HepG2 (cell line): ENCODE measurements around the gene YY1. TPM values are rescaled to one million over a fixed set of nuclear protein-coding genes. Genes with fewer than 3 reads are reported as not detected.
A peak's percentile ranks its signal among the peaks of the same experiment; 100 is the strongest.

Experiments used
- ATF4 ChIP-seq, 2 experiments: fragments of 450-650 bp in 1 of 2; sonication (generic) in 1 of 2; formaldehyde crosslinking; IDR thresholded peaks; 2 replicates each; pipeline versions ENCODE4 v1.5.0 to v1.8.0; 2020 to 2022; ENCODE audit warnings: mild to moderate bottlenecking in 1 of 2, missing genetic modification reagents in 1 of 2
- DPF2 ChIP-seq: sonication (generic); formaldehyde crosslinking; IDR thresholded peaks from 2 replicates; pipeline ENCODE4 v1.4.0; 2020; ENCODE audit warnings: mild to moderate bottlenecking, low read depth, missing genetic modification reagents, borderline replicate concordance
- GTF3A ChIP-seq: sonication (generic); formaldehyde crosslinking; conservative IDR thresholded peaks from 2 replicates; pipeline ENCODE4 v1.4.0; 2020; ENCODE audit warnings: mild to moderate bottlenecking, missing genetic modification reagents
- ISL2 ChIP-seq: sonication (generic); formaldehyde crosslinking; IDR thresholded peaks from 2 replicates; pipeline ENCODE4 v1.5.0; 2020; ENCODE audit warnings: missing genetic modification reagents
- NFIB ChIP-seq: sonication (generic); formaldehyde crosslinking; IDR thresholded peaks from 2 replicates; pipeline ENCODE4 v1.9.0; 2021; ENCODE audit warnings: missing genetic modification reagents, mild to moderate bottlenecking, borderline replicate concordance
- SRSF9 ChIP-seq: fragments of 200-400 bp; formaldehyde crosslinking; IDR thresholded peaks from 2 replicates; pipeline ENCODE4 v1.6.1; 2018; ENCODE audit warnings: borderline replicate concordance, mild to moderate bottlenecking, low read depth, low read length; ENCODE audit not compliant: insufficient read depth, poor library complexity, severe bottlenecking
- SYNCRIP ChIP-seq: fragments of 200-400 bp; formaldehyde crosslinking; IDR thresholded peaks from 2 replicates; pipeline ENCODE4 v1.6.1; 2018; ENCODE audit warnings: mild to moderate bottlenecking, low read depth, low read length; ENCODE audit not compliant: insufficient read depth
- TAF1 ChIP-seq: sonication (generic); formaldehyde crosslinking; IDR thresholded peaks from 2 replicates; pipeline ENCODE4 v1.4.0; 2020; ENCODE audit warnings: missing genetic modification reagents
- TARDBP ChIP-seq: sonication (generic); formaldehyde crosslinking; IDR thresholded peaks from 2 replicates; pipeline ENCODE4 v1.8.0; 2022; ENCODE audit warnings: mild to moderate bottlenecking, missing genetic modification reagents
- THAP11 ChIP-seq: IDR thresholded peaks from 2 replicates; pipeline ENCODE4 v1.6.1; 2016; ENCODE audit warnings: missing biosample characterization, missing genetic modification reagents
- WIZ ChIP-seq: sonication (generic); formaldehyde crosslinking; IDR thresholded peaks from 2 replicates; pipeline ENCODE4 v1.5.1; 2020; ENCODE audit warnings: mild to moderate bottlenecking, missing genetic modification reagents
- ZNF101 ChIP-seq: sonication (generic); formaldehyde crosslinking; IDR thresholded peaks from 2 replicates; pipeline ENCODE4 v1.4.0; 2020; ENCODE audit warnings: mild to moderate bottlenecking, low read depth, missing genetic modification reagents, borderline replicate concordance
- ZNF24 ChIP-seq: fragments of 450-650 bp; IDR thresholded peaks from 2 replicates; pipeline ENCODE4 v1.6.1; 2017; ENCODE audit warnings: antibody characterized with exemption, mild to moderate bottlenecking
- ZNF329 ChIP-seq: sonication (generic); formaldehyde crosslinking; IDR thresholded peaks from 2 replicates; pipeline ENCODE4 v1.9.0; 2021; ENCODE audit warnings: low read depth, mild to moderate bottlenecking, missing genetic modification reagents
- ZNF335 ChIP-seq: sonication (generic); formaldehyde crosslinking; IDR thresholded peaks from 2 replicates; pipeline ENCODE4 v1.4.0; 2020; ENCODE audit warnings: missing genetic modification reagents
- ZNF337 ChIP-seq: sonication (generic); formaldehyde crosslinking; IDR thresholded peaks from 2 replicates; pipeline ENCODE4 v1.5.1; 2020; ENCODE audit warnings: missing genetic modification reagents, low read depth, mild to moderate bottlenecking, borderline replicate concordance
- ZNF552 ChIP-seq: sonication (generic); formaldehyde crosslinking; IDR thresholded peaks from 2 replicates; pipeline ENCODE4 v1.9.0; 2022; ENCODE audit warnings: missing genetic modification reagents, mild to moderate bottlenecking, borderline replicate concordance
- ZNF564 ChIP-seq: sonication (generic); formaldehyde crosslinking; IDR thresholded peaks from 2 replicates; pipeline ENCODE4 v1.8.1; 2023; ENCODE audit warnings: mild to moderate bottlenecking, missing genetic modification reagents
- ZNF619 ChIP-seq: sonication (generic); formaldehyde crosslinking; IDR thresholded peaks from 2 replicates; pipeline ENCODE4 v1.4.0; 2020; ENCODE audit warnings: mild to moderate bottlenecking, missing genetic modification reagents
- ZNF776 ChIP-seq: sonication (generic); formaldehyde crosslinking; IDR thresholded peaks from 2 replicates; pipeline ENCODE4 v1.4.0; 2020; ENCODE audit warnings: mild to moderate bottlenecking, missing genetic modification reagents
- ZNF850 ChIP-seq: sonication (generic); formaldehyde crosslinking; conservative IDR thresholded peaks from 2 replicates; pipeline ENCODE4 v1.9.0; 2021; ENCODE audit warnings: mild to moderate bottlenecking, missing genetic modification reagents
- polyA plus RNA-seq, 8 experiments: library from polyadenylated mRNA; depleted of rRNA in 3 of 8; stranded (reverse) in 7 of 8; unstranded in 1 of 8; fragments of >200 nt; fragmentation: Illumina TruSeq in 4 of 8; extraction: Trizol in 4 of 8; gene quantifications; 2 replicates each; pipeline versions ENCODE4 v1.2.1 to v1.2.3, GENCODE V29; 2011 to 2016; ENCODE audit warnings: low read depth in 4 of 8, missing spikeins in 1 of 8, mixed read lengths in 1 of 8; ENCODE audit not compliant: insufficient read depth in 1 of 8
- total RNA-seq, 5 experiments: library from RNA; depleted of rRNA; stranded (reverse); fragments of >200 nt; fragmentation: Illumina TruSeq; extraction: Trizol; gene quantifications; 2 replicates each; pipeline ENCODE4 v1.2.3, GENCODE V29; 2016; ENCODE audit warnings: low read depth in 1 of 5
- TF ChIP-seq, protein P1 (sequence below): sonication (generic); formaldehyde crosslinking; IDR thresholded peaks from 2 replicates; pipeline ENCODE4 v1.4.0; 2020; ENCODE audit warnings: missing genetic modification reagents, low read depth, mild to moderate bottlenecking, borderline replicate concordance
- TF ChIP-seq, protein P2 (sequence below): sonication (generic); formaldehyde crosslinking; IDR thresholded peaks from 2 replicates; pipeline ENCODE4 v1.5.0; 2020; ENCODE audit warnings: mild to moderate bottlenecking, missing genetic modification reagents

YY1 gene
- total and polyA plus RNA-seq, 2 of the 13 experiments (the other 11 are each of a cell fraction or from before 2014, with no cell fraction given) = 29.4 to 68.1 TPM

DNA sequence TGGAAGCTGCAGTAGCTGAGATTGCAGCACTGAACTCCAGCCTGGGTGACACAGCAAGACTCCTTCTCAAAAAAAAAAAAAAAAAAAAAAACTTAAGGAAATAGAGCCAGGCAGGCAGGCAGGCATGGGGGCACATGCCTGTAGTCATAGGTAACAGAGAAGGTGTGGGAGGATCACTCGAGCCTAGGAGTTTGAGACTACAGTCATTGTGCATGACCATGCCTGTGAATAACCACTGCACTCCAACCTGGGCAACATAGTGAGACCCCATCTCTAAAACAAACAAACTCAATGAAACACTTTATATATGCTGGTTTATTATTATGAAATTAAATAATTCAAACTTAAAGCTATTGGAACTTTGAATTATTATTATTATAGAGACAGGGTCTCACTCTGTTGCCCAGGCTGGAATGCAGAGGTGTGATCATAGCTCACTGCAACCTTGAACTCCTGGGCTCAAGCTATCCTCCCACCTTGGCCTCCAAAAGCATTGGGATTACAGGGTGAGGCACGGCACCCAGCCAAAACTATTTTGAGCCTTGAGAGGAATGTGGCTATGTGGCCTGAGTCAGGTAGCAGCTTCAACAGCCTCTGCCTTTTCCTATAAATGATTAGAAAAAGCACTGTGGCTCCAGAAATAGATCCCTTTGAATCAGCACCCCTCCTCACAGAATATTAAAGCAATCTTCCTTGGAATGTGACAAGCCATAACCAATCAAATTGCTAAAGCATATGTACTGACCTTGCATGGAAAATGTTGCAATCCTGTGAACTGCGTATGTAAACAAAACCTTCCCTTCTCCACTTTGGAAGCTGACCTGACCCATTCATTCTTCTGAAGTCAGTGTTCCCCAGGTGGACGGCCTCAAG lies 34.7 kb upstream of the YY1 start (continued):
- no peak for TF ChIP-seq WIZ (CRISPR knock-in tag)
- peak; percentile 78; the same call in 1 of the 2 replicates for TF ChIP-seq DPF2 (CRISPR knock-in tag)
- peak; percentile 69 for TF ChIP-seq THAP11 (CRISPR knock-in tag)
- TF ChIP-seq ZNF564 (CRISPR knock-in tag) = no peak
- no peak for TF ChIP-seq ZNF850
- TF ChIP-seq SYNCRIP = no peak
- TF ChIP-seq TARDBP (CRISPR knock-in tag) = peak; percentile 87
- TF ChIP-seq ZNF552 (CRISPR knock-in tag) = no peak
- no peak for TF ChIP-seq TAF1 (CRISPR knock-in tag)
- TF ChIP-seq SRSF9 = no peak
- peak; percentile 86 for TF ChIP-seq ISL2 (CRISPR knock-in tag)
- TF ChIP-seq ATF4 (CRISPR knock-in tag; IDR thresholded peaks at IDR 0.05) = peak in 1 of 2 experiments; percentile 77; a peak in 1 of 4 replicates
- TF ChIP-seq ZNF776 (CRISPR knock-in tag) = no peak
- no peak for TF ChIP-seq ZNF101 (CRISPR knock-in tag)
- TF ChIP-seq ZNF335 (CRISPR knock-in tag) = no peak
- TF ChIP-seq, protein P1, sequence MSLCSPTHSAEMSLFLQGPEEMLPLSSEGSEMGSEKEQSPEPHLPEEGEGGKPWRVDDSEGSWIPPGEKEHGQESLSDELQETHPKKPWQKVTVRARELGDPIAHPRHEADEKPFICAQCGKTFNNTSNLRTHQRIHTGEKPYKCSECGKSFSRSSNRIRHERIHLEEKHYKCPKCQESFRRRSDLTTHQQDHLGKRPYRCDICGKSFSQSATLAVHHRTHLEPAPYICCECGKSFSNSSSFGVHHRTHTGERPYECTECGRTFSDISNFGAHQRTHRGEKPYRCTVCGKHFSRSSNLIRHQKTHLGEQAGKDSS (CRISPR knock-in tag) = 0 out of 2 replicates have a peak, but pooled peaks have one; percentile 19
- TF ChIP-seq, protein P2, sequence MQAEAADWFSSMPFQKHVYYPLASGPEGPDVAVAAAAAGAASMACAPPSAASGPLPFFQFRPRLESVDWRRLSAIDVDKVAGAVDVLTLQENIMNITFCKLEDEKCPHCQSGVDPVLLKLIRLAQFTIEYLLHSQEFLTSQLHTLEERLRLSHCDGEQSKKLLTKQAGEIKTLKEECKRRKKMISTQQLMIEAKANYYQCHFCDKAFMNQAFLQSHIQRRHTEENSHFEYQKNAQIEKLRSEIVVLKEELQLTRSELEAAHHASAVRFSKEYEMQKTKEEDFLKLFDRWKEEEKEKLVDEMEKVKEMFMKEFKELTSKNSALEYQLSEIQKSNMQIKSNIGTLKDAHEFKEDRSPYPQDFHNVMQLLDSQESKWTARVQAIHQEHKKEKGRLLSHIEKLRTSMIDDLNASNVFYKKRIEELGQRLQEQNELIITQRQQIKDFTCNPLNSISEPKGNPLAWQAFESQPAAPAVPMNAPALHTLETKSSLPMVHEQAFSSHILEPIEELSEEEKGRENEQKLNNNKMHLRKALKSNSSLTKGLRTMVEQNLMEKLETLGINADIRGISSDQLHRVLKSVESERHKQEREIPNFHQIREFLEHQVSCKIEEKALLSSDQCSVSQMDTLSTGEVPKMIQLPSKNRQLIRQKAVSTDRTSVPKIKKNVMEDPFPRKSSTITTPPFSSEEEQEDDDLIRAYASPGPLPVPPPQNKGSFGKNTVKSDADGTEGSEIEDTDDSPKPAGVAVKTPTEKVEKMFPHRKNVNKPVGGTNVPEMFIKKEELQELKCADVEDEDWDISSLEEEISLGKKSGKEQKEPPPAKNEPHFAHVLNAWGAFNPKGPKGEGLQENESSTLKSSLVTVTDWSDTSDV (CRISPR knock-in tag) = no peak
- TF ChIP-seq GTF3A (CRISPR knock-in tag) = no peak
- TF ChIP-seq ZNF329 = no peak
- TF ChIP-seq ZNF337 (CRISPR knock-in tag) = no peak
- TF ChIP-seq NFIB (CRISPR knock-in tag) = no peak
- no peak for TF ChIP-seq ZNF24
- TF ChIP-seq ZNF619 (CRISPR knock-in tag) = no peak
